RKO (cell line): ENCODE measurements around the gene TCOF1.
A peak's percentile ranks its signal among the peaks of the same experiment; 100 is the strongest.
"Not testable (repeated sequence)": the region's sequence is repeated elsewhere in the genome, so short reads cannot be mapped to it uniquely, and the experiment has no call there.

ENCODE experiments used
- DNase-seq: peaks from one replicate; pipeline ENCODE4 v3.0.0-alpha.2; 2016; ENCODE audit warnings: low spot score

The TCOF1 gene

GRCh38 chr5:150406103-150406722 is 48.7 kb downstream of the TCOF1 start:
- DNase-seq: no peak

- DNase-seq: no peak
Measured at GRCh38 chr5:150406723-150407095, 49.2 kb downstream of the TCOF1 start.

GRCh38 chr5:150407096-150407720 is 49.7 kb downstream of the TCOF1 start:
- DNase-seq: no peak

DNA sequence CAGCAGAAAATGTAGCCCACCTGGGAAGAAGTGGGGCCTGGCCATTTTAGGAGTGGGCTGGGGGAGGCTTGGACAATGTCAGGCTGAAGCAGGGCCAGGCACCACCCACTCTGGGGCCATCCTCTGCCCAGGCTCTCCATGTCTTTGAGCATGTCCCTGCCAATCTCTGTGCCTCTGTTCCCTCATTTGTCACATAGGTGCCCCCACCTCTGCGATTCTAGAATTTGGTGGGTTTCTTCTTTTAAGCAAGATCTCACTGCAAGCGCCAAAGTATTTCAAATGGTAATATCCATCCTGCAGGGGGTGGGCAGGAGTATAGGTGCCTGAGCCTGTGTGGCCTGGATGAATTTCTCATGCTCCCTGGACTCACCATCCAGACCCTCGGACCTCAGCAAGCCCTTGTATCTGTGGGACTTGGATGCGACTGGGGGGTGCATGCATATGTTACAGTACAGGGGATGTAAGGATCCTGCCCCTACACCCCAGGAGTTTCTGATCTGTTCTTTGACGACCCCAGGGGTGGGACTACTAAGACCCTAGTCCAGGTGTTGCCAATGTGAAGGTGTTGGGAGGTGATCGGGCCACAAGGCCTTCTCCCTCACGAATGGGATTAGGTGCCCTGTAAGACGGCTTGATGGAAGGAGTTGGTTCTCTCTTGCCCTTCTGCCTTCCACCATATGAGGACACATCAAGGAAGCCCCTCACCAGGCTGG is 50.9 kb downstream of the TCOF1 start:
- no peak for DNase-seq

GRCh38 chr5:150409638-150410523 is 52.4 kb downstream of the TCOF1 start:
- peak; percentile 89 for DNase-seq

DNA sequence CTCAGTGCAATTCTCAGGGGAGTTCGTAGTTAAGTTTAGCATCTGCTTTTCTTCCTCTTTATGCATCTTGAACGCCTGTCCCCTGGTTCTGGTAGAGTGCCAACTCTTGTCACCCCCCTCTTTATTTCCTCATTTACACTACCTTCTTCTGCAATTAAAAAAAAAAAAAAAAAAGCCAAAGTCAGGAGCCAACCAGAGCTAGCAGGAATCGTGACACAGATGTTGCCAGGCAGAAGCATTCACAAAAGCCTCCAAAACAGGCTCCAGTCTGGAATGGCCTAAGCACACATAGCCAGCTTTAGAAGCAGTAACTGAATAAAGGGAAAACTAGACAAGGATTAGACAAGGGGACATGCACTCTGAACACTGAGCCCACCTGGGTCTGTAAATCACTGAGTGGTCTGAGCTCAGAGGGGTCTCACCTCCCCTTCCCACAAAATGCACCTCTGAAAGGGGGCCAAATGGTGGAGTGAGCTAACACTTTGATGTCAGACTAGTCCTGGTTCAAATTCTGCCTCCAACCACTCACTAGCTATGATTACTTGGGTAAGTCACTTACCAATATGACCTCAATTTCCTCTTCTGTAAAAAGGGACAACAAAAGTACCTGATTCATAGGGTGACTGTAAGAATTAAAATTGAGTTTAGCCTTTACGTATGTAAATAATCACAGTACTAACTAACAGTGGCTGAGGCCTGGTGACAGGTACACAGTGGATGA is 53.2 kb downstream of the TCOF1 start:
- peak; percentile 71 for DNase-seq

GRCh38 chr5:150411245-150411979 is 53.9 kb downstream of the TCOF1 start:
- no peak for DNase-seq

GRCh38 chr5:150412319-150413175 is 55.0 kb downstream of the TCOF1 start, which contains the start of gene CD74:
Gene CD74 (minus strand): TSS chr5:150412910. CDS start chr5:150412749, 161 bp downstream.
- no peak for DNase-seq

DNA sequence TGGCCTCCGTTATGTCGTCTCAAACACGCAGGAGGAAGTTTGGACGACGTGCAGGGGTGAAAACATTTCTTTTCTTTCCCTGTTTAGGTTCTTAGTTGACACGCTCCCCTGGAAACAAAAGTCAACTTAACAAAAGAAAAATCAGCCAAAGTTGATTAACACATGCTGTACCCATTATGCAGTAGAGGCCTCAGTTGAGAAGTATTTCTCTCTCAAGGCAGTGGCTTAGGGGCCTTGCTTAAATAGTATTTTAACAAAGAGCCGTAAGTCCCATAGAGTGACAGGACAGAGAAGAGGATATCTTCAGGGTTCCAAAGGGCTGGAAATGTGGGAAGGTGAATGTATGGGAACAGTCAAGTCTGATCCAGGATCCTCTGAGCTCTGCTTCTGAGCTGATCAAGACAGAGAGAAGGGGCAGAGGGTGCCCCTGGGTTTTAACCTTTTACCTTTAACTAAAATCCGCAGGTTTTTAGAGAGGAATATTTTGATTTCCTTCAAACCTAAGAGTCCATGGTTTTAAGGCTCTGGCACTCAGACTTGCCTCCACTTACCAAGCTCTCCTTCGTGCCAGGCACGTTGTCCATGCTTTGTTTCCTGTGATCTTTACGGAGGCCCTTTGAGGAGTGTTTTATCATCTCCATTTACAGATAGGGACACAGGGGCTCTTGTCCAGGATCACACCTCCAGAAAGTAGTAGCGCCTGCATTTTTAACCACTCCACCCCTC is 55.8 kb downstream of the TCOF1 start:
- DNase-seq: no peak

DNA sequence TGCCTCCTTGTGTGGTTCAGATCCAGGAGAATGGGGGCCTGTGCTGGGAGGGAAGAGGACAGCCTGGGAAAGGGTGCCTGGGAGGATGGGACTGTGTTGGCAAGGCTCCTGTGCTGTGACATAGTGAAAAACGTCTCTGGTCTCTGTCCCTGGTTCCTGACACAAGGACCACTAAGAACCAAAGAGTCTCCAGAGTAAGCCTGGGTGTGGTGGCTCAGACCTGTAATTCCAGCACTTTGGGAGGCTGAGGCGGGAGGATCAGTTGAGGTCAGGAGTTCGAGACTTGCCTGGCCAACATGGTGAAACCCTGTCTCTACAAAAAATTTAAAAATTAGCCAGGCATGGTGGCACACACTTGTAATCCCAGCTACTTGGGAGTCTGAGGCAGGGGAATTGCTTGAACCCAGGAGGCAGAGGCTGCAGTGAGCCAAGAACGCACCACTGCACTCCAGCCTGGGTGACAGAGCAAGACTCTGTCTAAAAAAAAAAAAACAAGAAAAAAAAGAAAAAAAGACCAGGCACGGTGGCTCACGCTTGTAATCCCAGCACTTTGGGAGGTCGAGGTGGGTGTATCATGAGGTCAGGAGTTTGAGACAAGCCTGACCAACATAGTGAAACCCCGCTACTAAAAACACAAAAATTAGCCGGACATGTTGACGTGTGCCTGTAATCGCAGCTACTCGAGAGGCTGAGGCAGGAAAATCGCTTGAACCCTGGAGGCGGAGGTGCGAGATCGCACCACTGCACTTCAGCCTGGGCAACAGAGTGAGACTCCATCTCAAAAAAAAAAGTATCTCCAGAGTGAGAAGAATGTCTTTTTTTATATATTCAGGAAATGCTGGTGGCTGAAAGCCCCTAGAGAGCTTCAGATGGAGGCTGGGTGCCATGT is 56.6 kb downstream of the TCOF1 start:
- DNase-seq: not testable (repeated sequence)

GRCh38 chr5:150419630-150420270 is 62.3 kb downstream of the TCOF1 start:
- no peak for DNase-seq

DNA sequence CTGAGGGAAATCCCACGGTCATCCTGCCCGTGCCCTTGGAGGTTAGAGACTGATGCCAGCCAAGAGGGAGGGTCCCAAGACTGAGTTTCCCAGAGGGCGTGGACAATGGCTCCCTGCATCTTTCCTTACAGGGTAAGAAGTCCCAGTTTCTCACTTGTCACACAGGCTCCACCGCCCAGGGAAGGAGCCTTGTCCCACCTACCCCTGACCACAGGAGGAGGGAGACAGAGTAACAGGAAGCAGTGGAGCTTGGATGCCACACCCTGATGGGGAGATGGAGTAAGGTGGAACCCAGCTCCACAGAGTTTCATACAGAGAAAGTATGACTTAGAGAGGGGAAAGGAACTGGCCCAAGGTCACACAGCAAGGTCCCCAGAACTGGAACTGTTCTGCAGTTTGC is 64.6 kb downstream of the TCOF1 start:
- DNase-seq: no peak

DNA sequence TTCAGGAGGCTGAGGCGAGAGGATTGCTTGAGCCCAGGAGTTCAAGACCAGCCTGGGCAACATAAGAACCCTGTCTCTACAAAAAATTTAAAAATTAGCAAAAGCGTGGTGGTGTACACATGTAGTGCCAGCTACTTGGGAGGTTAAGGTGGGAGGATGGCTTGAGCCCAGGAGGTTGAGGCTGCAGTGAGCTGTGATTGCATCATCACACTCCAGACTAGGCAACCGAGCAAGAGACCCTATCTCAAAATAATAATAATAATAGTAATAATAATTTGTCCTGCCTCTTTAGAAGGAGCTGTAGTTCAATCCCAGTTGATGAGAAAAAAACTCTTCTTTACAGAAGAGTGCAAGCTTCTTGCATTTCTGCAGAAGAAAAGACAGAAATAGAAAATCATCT is 65.3 kb downstream of the TCOF1 start:
- DNase-seq: no peak

GRCh38 chr5:150426165-150426564 is 68.7 kb downstream of the TCOF1 start:
- not testable (repeated sequence) for DNase-seq

DNA sequence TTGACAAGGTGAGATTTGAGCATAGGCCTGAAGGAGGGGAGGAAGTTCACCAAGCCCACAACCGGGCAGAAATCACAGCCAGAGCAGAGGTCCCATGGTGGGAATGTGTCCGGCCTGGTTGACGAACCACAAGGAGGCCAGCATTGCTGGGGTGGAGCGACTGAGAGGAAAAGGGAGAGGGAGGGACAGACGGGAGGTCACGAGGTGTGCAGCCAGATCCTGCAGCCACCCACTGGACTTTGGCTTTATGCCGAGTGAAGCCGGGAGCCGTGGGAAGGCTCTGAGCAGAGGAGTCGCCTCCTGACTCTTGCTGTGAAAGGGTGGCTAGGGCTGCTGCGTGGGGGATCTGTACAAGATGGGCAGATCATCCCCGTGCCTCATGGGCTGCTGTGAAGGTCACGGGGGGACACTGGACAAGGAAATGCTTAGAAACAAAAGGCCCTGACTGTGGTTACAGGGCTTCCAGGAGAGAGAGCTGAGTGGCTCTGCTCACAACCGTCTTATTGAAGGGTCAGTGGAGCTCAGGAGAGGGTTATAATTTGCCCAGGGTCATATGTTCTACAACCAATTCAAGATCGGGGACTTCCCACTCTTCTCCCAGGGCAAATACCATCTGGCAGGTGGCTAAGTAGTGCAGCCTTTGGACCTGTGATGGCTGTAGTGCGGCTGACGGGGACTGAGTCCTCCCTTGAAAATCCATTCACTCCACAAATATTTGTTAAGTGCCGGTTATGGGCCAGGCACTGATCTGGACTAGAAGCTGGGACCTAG is 70.8 kb downstream of the TCOF1 start:
- DNase-seq: no peak

DNA sequence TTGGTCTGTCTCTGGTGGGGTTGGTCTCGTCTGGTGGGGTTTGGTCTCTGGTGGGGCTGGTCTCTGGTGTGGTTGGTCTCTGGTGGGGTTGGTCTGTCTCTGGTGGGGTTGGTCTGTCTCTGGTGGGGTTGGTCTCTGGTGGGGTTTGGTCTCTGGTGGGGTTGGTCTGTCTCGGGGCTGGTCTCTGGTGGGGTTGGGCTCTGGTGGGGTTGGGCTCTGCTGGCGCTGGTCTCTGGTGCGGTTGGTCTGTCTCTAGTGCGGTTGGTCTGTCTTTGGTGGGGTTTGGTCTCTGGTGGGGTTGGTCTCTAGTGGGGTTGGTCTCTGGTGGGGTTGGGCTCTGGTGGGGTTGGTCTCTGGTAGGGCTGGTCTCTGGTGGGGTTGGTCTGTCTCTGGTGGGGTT is 71.5 kb downstream of the TCOF1 start:
- DNase-seq: no peak

GRCh38 chr5:150429410-150429873 is 71.9 kb downstream of the TCOF1 start:
- no peak for DNase-seq
